Stimulated activated CD4-positive, alpha-beta T cell treated with anti-CD3 and anti-CD28 coated beads, Interleukin-1b, Interleukin-23, amount 100 ng/mL, for 1 hour (primary cell): Measurements from ENCODE around the gene OR10P1.

Experiments used
- DNase-seq, 2 donors: peaks; one replicate each; pipeline ENCODE4 v3.0.0-alpha.2; 2020; ENCODE audit warnings: low read depth in 2 of 2

The OR10P1 gene

DNA sequence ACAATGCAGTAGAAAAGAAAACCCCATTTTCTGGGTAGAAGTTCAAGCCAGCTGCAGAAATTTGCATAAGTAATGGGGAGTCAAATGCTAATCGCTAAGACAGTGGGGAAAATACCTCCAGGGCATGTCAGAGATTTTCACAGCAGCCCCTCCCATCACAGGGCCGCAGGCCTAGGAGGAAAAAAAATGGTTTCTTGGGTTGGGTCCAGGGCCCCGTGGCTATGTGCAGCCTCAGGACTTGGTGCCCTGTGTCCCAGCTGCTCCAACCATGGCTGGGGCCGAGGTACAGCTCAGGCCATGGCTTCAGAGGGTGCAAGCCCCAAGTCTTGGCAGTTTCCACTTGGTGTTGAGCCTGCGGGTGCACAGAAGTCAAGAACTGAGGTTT lies 14.6 kb downstream of the OR10P1 start:
- DNase-seq = no peak

DNA sequence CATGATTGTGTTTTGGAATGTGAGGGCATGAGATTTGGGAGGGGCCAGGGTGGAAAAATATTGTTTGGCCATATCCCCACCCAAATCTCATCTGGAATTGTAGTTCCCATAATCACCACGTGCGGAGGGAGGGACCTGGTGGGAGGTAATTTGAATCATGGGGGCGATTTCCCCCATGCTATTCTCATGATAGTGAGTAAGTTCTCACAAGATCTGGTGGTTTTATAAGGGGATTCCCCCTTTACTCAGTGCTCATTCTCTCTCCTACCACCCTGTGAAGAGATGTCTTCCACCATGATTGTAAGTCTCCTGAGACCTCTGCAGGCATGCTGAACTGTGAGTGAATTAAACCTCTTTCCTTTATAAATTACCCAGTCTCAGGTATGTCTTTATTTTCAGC lies 15.7 kb downstream of the OR10P1 start:
- no peak for DNase-seq

DNA sequence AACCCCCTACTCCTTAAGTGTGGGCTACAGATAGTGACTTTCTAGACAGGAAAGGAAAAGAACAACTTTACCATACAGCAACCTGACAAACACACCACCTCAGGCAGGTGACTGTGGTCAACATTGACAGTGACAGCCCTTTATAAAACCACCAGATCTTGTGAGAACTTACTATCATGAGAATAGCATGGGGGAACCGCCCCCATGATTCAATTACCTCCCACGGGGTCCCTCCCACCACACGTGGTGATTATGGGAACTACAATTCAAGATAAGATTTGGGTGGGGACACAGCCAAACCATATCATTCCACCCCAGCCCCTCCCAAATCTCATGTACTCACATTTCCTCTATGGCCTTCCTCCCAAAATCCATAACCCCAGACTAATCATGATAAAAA lies 16.3 kb downstream of the OR10P1 start:
- no peak for DNase-seq

DNA sequence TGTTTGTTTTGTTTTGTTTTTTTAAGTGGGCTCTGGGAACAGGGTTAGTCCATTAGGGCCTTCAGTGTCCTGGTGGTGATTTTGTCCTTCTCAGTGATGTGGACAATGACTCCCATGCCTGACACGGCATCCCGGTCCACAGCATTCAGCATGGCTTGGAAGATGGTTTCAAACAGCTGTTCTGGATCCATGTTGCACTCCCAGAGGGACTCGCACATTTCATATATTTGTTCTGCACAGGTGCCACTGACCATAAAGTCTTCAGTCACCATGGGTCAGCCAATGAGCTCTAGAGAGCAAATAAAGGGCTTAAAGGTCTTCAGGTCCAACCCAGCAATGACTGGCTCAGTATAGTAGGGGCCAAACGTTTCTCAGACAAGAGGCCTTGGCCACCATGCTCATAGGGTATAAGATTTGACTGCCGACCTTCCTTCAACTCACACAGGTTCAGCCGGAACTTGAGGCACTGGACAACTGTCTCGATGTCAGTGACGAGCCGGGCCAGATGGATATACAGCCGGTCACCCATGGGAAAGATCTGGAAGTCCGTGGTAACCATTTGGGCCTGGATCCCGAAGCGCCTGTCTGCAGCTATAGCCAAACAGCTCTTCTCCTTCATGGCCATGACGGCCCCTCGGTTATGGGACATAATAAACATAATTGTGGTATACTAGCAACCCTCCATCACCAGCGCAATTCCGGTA lies 18.0 kb downstream of the OR10P1 start:
- no peak for DNase-seq

DNA sequence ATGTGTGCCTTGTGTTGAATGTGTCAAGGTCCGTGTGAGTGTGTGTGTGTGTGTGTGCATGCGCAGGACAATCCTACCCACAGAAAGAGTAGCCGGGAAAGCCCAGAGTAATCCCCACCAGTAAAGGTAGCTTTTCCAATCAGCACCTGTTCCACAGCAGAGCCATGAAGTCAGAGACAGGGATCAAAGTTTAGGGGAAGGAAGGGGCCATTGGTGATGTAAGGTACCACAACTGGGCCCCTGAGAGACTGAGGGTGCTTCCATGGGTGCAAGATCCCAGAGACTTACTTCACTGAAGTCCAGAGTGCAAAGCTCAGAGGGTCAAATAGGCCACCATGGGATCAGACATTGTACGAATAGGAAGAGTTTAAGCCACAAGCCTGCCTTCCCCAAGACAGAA lies 20.5 kb downstream of the OR10P1 start:
- DNase-seq = no peak

DNA sequence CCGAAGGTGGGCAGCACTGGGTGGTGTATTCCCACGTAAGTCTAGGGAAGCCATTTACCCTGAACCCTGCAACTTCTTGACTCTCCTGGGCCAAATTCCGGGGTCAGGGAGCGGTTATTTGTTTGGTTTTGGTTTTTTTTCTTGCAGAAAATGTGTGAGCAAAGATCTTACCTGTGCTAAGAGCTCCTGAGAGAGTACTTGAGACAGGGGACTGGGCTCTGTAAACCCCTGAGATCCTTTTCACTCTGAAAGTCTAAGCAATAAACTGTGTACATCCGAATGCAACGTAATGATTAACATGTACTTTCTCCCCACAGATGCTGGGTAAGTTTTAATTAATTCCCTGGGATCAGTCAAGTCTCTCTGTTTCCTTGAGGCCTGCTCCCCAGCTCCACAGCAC lies 21.5 kb downstream of the OR10P1 start:
- no peak for DNase-seq

DNA sequence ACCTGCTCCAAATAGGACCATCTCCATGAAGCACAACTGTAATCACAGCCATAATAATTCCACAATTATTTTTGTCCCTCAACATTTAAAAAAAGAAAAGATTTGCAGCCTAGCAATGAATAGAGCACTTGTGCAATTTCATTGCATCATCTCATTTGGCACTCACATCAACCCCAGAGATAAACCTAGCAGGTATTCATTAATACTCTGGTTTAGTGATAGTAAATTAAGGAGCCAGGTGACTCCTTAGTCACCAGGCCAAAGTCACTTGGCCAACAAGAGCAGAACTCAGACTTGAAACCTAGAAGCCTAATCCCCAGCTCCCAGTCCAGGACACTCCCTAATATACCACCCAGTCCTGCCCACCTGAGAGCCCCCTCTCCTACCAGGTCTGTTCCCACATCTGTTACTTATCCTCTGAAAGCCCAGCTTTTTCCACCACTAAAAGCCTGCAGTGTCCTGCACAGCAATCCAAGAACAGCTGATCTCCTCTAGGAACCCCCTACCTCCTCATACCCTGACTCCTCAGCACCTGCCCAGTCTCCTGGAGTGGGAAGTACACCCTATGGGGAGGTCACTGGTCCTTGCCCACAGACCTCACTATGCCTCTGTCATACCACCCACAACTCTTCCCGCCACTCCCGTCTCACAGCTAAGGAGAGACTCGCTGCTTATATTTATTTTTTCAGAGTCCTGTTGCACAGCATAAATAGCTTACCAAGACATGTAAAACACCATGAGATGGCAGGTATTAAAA lies 22.1 kb downstream of the OR10P1 start:
- DNase-seq = no peak

DNA sequence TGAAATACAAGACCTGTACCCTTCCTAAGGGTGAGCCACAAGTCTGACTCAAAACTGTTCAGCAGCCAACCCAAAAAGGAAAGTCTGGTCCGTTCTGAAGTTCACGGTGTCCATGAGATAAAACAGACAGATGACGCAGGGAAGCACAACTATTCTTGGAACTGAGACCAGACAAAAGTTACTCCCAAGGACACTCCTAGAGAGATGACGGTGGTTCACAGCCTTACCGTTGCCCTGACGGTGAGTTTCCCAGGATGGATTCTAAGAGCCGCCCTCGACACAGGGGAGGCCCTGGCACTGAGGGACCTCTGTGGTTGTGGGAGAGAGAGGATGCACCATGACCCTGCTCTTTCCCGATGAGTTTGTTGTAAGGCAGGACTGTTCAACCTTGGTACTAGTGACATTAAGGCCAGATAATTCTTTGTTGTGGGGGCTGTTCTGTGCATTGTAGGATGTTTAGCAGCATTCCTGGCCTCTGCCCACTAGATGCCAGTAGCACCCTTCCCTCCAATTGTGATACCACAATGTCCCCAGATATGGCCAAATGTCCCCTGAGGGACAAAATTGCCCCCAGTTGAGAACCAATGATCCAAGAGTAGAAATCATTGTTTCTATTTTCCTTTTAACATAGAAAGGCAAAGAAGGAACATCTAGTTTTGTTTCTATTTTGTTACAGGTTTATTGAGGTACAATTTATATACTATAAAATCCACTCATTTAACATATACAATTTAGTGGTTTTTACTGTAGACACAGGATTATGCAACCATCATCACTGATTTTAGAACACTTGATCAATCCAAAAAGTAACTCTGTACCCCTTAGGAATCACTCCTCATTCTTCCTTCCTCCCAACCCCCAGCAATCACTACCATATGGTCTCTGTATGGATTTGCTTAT lies 23.0 kb downstream of the OR10P1 start:
- no peak for DNase-seq

DNA sequence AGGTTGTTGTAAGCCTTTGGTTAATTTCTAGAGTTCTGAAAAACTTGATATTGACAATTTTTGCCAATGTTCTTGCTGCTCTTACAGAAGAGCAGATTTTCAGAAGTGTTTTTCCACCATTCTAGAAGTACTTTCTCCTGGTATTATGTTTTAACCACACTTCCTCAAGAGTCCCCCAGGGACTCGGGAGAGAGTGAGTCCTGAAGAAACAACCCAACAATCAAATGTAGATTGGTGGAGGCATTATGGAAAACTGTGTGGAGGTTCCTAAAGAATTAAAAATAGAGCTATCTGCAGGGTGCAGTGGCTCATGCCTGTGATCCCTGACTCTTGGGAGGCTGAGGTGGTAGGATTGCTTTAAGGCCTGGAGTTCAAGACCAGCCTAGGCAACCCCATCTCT lies 26.7 kb downstream of the OR10P1 start:
- no peak for DNase-seq

DNA sequence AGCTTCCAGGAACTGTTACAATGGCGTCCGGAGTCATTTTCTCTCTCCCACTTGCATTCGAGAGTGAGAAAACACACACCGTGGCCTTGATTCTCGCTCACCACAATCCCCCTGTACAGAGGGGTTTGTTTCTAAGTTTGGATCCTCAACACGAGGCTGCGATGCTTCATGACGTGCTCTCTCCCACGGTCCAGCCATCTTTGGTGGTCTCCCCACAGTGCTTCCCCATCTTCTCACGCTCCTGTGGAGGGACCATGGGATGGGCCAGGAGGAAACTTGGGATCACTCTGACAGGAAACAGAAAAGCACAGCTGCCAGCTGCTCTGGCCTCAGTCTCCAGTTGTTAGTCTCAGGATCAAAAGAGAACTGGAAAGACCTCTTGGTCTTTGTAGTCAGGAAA lies 28.1 kb downstream of the OR10P1 start:
- DNase-seq = no peak

DNA sequence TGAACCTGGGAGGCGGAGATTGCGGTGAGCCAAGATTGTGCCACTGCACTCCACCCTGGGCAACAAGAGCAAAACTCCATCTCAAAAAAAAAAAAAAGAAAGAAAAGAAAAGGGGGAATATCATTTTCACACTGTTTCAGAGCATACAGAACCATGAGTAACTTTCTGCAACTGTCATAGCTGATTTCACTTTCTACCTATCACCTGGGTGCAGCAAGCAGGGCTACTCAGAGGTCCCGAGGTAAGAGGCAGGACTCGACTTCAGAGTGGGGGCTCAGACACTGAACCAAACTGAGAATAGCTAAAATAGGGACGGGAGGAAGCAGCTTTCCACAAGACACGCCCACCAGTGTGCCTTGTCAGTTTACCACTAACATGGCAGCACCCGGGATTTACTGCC lies 29.8 kb downstream of the OR10P1 start:
- DNase-seq = no peak

DNA sequence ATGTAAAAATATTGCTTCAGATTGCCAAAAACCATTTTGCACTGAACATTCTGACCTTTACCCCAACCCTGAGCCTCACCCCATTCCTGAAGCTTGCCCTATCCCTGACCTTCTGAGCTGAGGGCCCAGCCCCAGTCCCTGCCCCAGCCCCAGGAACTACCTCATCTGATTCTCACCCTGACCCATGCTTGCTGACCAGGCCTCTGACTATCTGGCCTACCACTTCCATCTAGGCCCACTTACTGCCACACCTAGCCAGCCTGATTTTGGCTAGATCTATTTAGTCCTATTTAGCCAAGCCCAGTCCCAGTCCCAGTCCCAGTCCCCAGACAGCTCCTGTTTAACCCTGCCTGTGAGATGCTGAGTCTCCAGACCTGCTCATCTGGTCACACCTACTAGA lies 33.6 kb downstream of the OR10P1 start:
- DNase-seq = no peak

DNA sequence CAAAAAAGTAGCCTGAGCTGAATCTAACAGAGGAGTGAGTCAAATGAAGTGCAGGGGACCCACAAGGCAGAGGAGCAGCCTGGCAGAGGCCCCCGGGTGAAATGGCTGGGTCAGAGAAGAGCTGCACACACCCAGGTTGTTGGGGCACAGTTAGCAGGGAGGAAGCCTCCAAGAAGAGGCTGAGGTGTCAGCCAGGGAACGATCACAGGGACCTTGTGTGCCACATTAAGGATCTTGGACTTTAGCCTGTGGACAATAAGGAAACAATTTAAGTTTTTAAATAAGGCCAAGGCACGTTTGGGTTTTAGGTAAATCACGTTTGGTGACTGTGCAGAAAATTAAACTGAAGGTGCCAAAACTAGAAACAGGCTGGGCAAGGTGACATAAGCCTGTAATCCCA lies 35.1 kb downstream of the OR10P1 start:
- no peak for DNase-seq

DNA sequence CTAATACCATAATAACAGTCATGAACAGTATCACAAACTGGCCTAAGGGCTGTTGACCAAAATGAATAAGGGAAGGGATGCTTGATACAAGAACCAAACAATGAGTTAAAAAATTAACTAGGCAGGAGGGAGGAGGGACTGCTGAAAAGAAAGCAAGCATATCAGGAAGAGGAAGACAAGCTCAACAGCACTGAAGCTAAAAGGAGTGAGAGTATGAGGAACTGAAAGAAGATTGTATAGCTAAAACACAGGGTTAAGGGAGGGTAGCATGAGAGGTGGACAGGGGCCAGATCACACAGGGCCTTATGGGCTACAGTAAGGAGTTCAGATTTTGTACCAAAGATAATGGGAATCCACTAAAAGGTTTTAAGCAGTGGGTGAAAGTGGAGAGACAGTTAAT lies 36.9 kb downstream of the OR10P1 start:
- no peak for DNase-seq

DNA sequence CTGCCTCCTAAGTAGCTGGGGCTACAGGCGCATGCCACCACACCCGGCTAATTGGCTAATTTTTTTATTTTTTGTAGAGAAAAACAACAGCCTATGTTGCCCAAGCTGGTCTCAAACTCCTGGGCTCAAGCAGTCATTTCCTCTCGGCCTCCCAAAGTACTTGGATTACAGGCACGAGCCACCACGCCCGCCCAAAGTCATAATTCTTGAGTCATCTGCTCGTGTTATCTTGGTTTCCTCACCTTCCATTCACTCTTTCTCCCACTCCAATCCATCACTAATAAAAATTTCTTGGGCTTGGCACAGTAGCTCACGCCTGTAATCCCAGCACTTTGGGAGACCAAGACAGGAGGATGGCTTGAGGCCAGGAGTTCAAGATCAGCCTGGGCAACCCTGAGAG lies 39.0 kb downstream of the OR10P1 start:
- DNase-seq = no peak

DNA sequence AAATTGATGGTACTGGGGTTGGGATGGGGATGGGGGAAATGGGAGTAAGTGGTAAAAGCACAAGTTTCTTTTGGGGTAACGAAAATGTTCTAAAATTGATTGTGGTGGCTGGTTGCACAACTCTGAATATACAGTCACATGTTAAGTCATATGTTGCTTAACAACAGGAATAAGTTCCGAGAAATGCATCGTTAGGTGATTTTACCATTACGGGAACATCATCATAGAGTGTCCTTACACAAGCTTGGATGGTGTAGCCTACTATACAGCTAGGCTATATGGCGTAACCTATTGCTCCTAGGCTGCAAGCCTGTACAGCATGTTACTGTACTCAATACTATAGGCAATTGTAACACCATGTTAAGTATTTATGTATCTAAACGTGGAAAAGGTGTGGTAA lies 40.0 kb downstream of the OR10P1 start:
- DNase-seq = no peak

DNA sequence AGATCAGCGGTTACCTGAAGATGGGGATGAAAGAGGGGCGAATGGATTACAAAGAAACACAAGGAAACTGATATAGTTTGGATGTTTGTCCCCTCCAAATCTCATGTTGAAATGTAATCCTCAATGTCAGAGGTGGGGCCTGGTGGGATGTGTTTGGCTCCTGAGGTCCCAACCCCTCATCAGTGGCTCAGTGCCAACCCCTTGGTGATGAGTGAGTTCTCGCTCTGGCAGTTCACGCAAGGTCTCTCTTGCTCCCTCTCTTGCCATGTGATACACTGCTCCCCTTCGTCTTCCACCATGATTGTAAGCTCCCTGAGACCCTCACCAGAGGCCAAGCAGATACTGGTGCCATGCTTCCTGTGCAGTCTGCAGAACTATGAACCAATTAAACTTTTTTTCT lies 43.0 kb downstream of the OR10P1 start:
- DNase-seq = no peak

DNA sequence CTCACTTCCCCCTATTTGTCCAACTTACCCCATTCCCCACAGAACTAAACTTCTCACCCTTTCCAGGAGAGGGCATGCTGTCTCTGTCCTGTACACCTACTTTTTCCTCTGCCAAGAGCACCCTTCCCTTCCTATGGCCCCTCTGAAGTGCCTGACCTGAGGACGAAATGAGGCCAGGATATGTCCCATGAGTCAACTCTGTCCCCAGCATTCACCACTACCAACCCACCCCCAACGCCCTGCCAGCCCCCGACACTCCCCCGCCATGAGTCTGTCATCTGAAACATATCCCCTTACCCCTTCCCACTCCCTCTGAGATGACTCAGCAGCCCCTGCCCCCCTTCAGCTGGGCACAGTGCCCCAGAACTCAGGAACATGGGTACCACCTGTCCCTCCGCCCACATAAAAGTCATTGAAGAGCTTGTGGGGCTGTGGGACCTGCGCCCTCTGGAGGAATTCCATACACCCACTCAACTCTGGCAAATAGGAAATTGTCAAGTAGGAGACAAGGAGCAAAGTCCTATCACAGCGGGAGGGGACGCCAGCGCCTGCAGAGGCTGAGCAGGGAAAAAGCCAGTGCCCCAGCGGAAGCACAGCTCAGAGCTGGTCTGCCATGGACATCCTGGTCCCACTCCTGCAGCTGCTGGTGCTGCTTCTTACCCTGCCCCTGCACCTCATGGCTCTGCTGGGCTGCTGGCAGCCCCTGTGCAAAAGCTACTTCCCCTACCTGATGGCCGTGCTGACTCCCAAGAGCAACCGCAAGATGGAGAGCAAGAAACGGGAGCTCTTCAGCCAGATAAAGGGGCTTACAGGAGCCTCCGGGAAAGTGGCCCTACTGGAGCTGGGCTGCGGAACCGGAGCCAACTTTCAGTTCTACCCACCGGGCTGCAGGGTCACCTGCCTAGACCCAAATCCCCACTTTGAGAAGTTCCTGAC lies 44.7 kb downstream of the OR10P1 start:
- DNase-seq = no peak

DNA sequence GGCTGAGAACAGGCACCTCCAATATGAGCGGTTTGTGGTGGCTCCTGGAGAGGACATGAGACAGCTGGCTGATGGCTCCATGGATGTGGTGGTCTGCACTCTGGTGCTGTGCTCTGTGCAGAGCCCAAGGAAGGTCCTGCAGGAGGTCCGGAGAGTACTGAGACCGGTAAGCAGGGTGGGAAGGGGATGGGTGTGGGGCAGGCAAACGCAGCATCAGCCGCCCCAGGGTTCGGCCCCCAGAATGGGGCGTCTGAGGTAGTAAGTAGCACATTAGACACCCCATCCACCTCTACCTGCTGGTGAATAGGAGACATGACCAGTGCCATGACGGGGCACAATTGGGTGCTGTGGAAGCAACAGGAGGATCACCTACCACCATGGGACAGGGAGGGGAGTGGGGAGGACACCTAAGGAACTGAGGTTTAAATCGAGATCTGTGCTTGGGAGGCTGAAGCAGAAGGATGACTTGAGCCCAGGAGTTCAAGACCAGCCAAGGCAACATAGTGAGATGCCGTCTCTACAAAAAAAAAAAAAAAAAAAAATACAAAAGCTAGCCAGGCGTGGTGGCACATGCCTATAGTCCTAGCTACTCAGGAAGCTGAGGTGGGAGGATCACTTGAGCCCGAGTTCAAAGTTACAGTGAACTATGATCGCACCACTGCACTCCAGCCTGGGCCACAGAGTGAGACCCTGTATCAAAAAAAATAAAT lies 45.5 kb downstream of the OR10P1 start:
- no peak for DNase-seq

DNA sequence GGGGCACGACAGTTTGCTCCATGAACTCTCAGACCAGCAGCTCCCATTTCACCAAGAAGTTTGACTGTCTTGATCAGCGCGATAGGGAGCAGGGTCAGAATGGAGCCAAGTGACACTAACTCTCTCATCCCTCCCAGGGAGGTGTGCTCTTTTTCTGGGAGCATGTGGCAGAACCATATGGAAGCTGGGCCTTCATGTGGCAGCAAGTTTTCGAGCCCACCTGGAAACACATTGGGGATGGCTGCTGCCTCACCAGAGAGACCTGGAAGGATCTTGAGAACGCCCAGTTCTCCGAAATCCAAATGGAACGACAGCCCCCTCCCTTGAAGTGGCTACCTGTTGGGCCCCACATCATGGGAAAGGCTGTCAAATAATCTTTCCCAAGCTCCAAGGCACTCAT lies 47.0 kb downstream of the OR10P1 start:
- DNase-seq = no peak
